Prostate gland (tissue), 2 donors: Measurements from ENCODE around the gene KIDINS220. TPM values are rescaled to one million over a fixed set of nuclear protein-coding genes. Genes with fewer than 3 reads are reported as not detected.
A peak's percentile ranks its signal among the peaks of the same experiment; 100 is the strongest.

Experiments used
- DNase-seq: peaks from one replicate; pipeline ENCODE4 v3.0.0-alpha.2; 2019; ENCODE audit warnings: low spot score
- H3K27ac ChIP-seq, 2 donors: fragments of 200-600 bp; sonication (generic); 2 replicates each; pipeline ENCODE4 v1.5.1; 2017 to 2019
- H3K27me3 ChIP-seq: fragments of 200-600 bp; sonication (generic); replicated peaks from 2 replicates; pipeline ENCODE4 v1.5.1; 2019; ENCODE audit not compliant: insufficient read depth
- H3K36me3 ChIP-seq, 2 donors: fragments of 200-600 bp; sonication (generic); 1 replicate in 1 of 2; 2 replicates in 1 of 2; pipeline versions ENCODE4 v1.5.1 to v1.8.1; 2017 to 2019
- H3K4me1 ChIP-seq: fragments of 200-600 bp; sonication (generic); replicated peaks from 2 replicates; pipeline ENCODE4 v1.5.1; 2019
- H3K4me3 ChIP-seq, 2 donors: fragments of 200-600 bp; sonication (generic); 2 replicates each; pipeline ENCODE4 v1.5.1; 2017 to 2019
- H3K9me3 ChIP-seq: fragments of 200-600 bp; sonication (generic); 2 replicates; pipeline ENCODE4 v1.5.1; 2017
- CTCF ChIP-seq, 4 experiments: fragments of 200-600 bp in 2 of 4; fragments of 450-650 bp in 2 of 4; sonication (generic) in 2 of 4; IDR thresholded peaks; 1 replicate in 3 of 4; 2 replicates in 1 of 4; pipeline ENCODE4 v1.5.1; 2016 to 2019; ENCODE audit warnings: antibody characterized with exemption in 4 of 4, mild to moderate bottlenecking in 2 of 4, moderate library complexity in 2 of 4
- POLR2A ChIP-seq: fragments of 450-650 bp; IDR thresholded peaks from one replicate; pipeline ENCODE4 v1.6.1; 2016; ENCODE audit warnings: antibody characterized with exemption, mild to moderate bottlenecking
- POLR2AphosphoS5 ChIP-seq: sonication (generic); formaldehyde crosslinking; IDR thresholded peaks from one replicate; pipeline ENCODE4 v1.6.1; 2017; ENCODE audit warnings: antibody characterized with exemption
- WGBS: methylation state at CpG from one replicate; pipeline ENCODE4 v1.1.5; 2018; 5-methylcytosine and 5-hydroxymethylcytosine counted together
- intact Hi-C: fragments of 100-400 bp; cut with DNase I; formaldehyde crosslinking; loops from one replicate; pipeline ENCODE4 v1.14.2; 2022
- total RNA-seq, 2 donors: library from RNA; depleted of rRNA; stranded (reverse); fragments of >200 nt; gene quantifications; one replicate each; pipeline ENCODE4 v1.1.0, GENCODE V29; 2016

KIDINS220 gene
- total RNA-seq, 2 donors from 2014 or later, result 46.2 to 84.5 TPM

DNA sequence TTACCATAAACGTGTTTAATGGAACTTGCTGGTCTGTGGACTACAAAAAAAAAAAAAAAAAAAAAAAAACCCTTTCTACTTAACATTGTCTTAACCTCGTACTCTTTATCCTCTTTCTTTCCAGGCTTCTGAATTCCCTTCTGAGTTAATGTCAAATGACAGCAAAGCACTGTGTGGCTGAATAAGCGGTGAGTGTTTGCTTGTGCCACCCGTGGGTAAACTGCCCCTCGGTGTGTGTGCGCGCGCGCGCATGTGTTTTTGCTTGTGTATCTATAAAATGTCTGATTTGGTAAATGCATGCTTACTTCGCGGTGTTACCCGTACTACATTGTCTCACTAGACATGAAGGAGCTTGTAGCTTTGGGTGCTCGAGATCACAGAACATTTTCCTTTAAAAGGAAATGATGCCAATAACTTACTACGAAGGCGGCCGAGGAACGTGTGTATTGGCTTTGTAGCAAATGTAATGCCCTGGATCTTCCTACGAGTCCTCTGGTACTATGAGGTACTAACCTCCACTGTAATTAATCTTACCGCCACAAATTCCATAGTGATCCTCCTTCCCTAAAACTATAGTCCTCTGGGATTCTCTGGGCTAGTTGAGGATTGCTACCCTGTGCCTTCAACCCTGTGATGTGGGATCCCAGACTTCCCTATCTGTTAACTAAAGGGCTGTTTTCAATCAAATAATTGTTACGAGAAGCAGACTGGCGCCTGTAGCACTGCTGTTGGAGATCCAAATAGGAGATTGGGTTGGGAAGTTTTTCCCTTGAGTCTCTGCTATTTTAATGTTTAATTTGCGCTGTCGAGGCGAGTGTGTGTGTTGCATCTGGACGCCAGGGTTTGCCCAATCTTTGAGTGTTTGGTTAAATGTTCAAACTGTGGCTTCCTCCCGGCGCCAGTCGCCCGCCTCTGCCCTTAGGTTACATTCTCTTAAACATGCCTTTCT lies 154.4 kb downstream of the KIDINS220 start:
- Histone ChIP-seq H3K36me3 (no peaks in the 10 kb centered on the region), H3K9me3 (no peaks in the 10 kb centered on the region), H3K27ac (peak overlapping the region; percentile 79 to 82), H3K27me3 (no peaks in the 10 kb centered on the region), H3K4me3 (peak overlapping the region; percentile 62 to 64), H3K4me1 (no peaks in the 10 kb centered on the region)
- TF ChIP-seq POLR2AphosphoS5, result no peak
- TF ChIP-seq CTCF (IDR thresholded peaks at IDR 0.05), result peak in 1 of 4 experiments; percentile 25
- DNase-seq, result peak; percentile 62
- WGBS, result under 1% methylated on average over 30 of the region's 30 CpGs
- intact Hi-C loops, result loop anchor here (10.0 kb wide), 3 partner anchors 548 to 1568 kb away; no protein-coding TSS in a partner anchor

- peak within 1 kb of the TSS; percentile 62 to 64 for H3K4me3 ChIP-seq
- no peaks in the 10 kb centered on the region for H3K9me3 ChIP-seq
- DNase-seq, result peak; percentile 100
- intact Hi-C loops, result loop anchor here (10.0 kb wide), 3 partner anchors 547 to 1567 kb away; no protein-coding TSS in a partner anchor
- H3K27me3 ChIP-seq, result no peaks in the 10 kb centered on the region
- WGBS, result 1% methylated on average over 56 of the region's 70 CpGs
- H3K4me1 ChIP-seq, result peaks cover 5% of the 10 kb centered on the region
- H3K27ac ChIP-seq, result peak within 1 kb of the TSS; percentile 97 to 98
- TF ChIP-seq POLR2A (peak; percentile 99), POLR2AphosphoS5 (peak; percentile 98), CTCF (IDR thresholded peaks at IDR 0.05) (peak in 1 of 4 experiments; percentile 35)
- H3K36me3 ChIP-seq, result no peaks in the 10 kb centered on the region
These were observed 155.4 kb downstream of the KIDINS220 start, which contains the start of gene ID2 for GRCh38 chr2:8681786-8682692. ID2 (plus strand) TSS chr2:8682056; CDS start chr2:8682166, 110 bp downstream.

DNA sequence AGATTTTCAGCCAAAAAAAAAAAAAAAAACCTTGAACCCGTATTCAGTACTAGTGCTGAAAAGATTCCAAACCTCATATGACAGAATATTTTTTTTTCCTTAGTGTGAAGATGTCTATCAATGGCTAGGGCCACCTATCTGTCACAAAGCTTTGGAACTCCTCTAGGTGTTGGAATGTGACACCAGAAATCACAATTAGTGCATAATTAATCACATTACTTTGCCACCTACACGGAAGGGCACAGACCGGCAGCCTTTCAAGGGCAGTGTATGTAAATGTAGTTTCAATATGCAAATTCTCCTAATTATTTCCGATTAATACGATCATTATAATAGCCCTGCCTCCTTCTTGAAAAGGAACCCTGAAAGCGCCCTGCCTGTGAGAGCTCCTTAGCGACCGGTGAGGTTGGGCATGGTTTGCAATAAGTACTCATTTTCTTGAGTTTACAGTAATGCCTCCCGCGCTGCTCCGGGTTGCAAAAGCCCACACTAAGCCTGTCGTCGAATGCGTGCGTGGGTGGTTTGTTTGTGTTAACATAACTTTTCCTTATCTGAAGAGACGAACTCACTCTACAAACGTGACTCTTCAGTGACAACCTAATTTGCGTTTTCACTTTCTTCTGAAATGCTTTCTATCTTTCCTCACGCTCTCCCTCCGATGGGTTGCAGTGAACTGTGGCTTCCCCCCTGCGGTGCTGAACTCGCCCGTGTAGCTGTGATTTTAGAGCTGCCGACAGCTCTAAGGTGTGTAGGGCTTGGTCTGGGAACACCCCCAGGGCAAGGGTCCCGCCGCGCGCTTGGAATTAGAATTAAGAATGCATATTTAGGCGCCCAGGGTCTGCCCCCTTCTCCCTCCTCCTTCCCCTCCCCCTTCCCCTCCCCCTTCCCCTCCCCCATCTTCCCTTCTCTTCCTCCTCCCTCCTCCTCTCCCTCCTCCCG lies 156.3 kb downstream of the KIDINS220 start:
- Histone ChIP-seq H3K4me3 (peak overlapping the region; percentile 41 to 54), H3K4me1 (peaks cover 5% of the 10 kb centered on the region), H3K9me3 (no peaks in the 10 kb centered on the region), H3K36me3 (no peaks in the 10 kb centered on the region), H3K27me3 (no peaks in the 10 kb centered on the region), H3K27ac (peak overlapping the region; percentile 97 to 98)
- DNase-seq, result peak; percentile 52
- peak; percentile 3 for TF ChIP-seq POLR2A
- no peak for TF ChIP-seq CTCF (IDR thresholded peaks at IDR 0.05)
- peak; percentile 35 for TF ChIP-seq POLR2AphosphoS5
- intact Hi-C loops, result loop anchor here (10.0 kb wide), 3 partner anchors 546 to 1566 kb away; no protein-coding TSS in a partner anchor
- WGBS, result under 1% methylated on average over 29 of the region's 30 CpGs
